Neural cell (in vitro differentiated cells): ENCODE results near the gene CCNY. TPM values are rescaled to one million over a fixed set of nuclear protein-coding genes. Genes with fewer than 3 reads are reported as not detected.

ENCODE experiments used
- H2AFZ ChIP-seq: fragments of 200-600, 300-800 bp; sonication (generic), shearing (Covaris generic); 2 replicates; pipeline ENCODE4 v1.6.0; 2014; ENCODE audit warnings: low read depth, mild to moderate bottlenecking, antibody characterized with exemption, low read length, moderate library complexity
- H3F3A ChIP-seq: fragments of 200-600 bp; shearing (Covaris generic); 2 replicates; pipeline ENCODE4 v1.6.1; 2016; ENCODE audit warnings: mild to moderate bottlenecking, moderate library complexity, mixed read lengths, antibody characterized with exemption, low read length; ENCODE audit not compliant: insufficient read depth, poor library complexity, severe bottlenecking
- H3K27ac ChIP-seq: fragments of 200-600, 300-800 bp; sonication (generic), shearing (Covaris generic); 2 replicates; pipeline ENCODE4 v1.5.1; 2014; ENCODE audit warnings: mild to moderate bottlenecking, low read length, moderate library complexity
- H3K27me3 ChIP-seq: fragments of 300-800, 200-600 bp; sonication (generic), shearing (Covaris generic); 2 replicates; pipeline ENCODE4 v1.6.0; 2014; ENCODE audit warnings: mild to moderate bottlenecking, low read depth, low read length, moderate library complexity; ENCODE audit not compliant: insufficient read depth
- H3K36me3 ChIP-seq: fragments of 300-800, 200-600 bp; sonication (generic), shearing (Covaris generic); 2 replicates; pipeline ENCODE4 v1.5.1; 2014; ENCODE audit warnings: mild to moderate bottlenecking, antibody characterized with exemption, low read length, moderate library complexity; ENCODE audit not compliant: insufficient read depth
- H3K4me2 ChIP-seq: fragments of 300-800, 200-600 bp; sonication (generic), shearing (Covaris generic); 2 replicates; pipeline ENCODE4 v1.6.0; 2014; ENCODE audit warnings: mild to moderate bottlenecking, low read length
- H3K4me3 ChIP-seq: fragments of 300-800, 200-600 bp; sonication (generic), shearing (Covaris generic); 2 replicates; pipeline ENCODE4 v1.5.1; 2014; ENCODE audit warnings: mild to moderate bottlenecking, low read length, moderate library complexity
- H3K79me2 ChIP-seq: fragments of 200-600 bp; shearing (Covaris generic); replicated peaks from 2 replicates; pipeline ENCODE4 v1.6.0; 2014; ENCODE audit warnings: mild to moderate bottlenecking, low read length, moderate library complexity; ENCODE audit not compliant: insufficient read depth
- H3K9ac ChIP-seq: fragments of 300-800, 200-600 bp; sonication (generic), shearing (Covaris generic); 2 replicates; pipeline ENCODE4 v1.6.1; 2016; ENCODE audit warnings: mild to moderate bottlenecking, low read length, mixed read lengths
- H3K9me2 ChIP-seq: fragments of 200-600 bp; shearing (Covaris generic); 2 replicates; pipeline ENCODE4 v1.6.1; 2016; ENCODE audit warnings: mild to moderate bottlenecking, low read length, mixed read lengths; ENCODE audit not compliant: insufficient read depth
- H3K9me3 ChIP-seq: fragments of 200-600, 300-800 bp; sonication (generic), shearing (Covaris generic); 2 replicates; pipeline ENCODE4 v1.6.1; 2016; ENCODE audit warnings: mild to moderate bottlenecking, mixed run types, low read length, moderate library complexity, mixed read lengths
- H4K20me1 ChIP-seq: fragments of 200-600 bp; shearing (Covaris generic); 2 replicates; pipeline ENCODE4 v1.6.1; 2016; ENCODE audit warnings: mild to moderate bottlenecking, mixed run types; ENCODE audit not compliant: insufficient read depth
- CTCF ChIP-seq: fragments of 450-650 bp; IDR thresholded peaks from 2 replicates; pipeline ENCODE4 v1.5.1; 2014; ENCODE audit warnings: antibody characterized with exemption, mild to moderate bottlenecking, moderate library complexity; ENCODE audit not compliant: poor library complexity, severe bottlenecking
- EP300 ChIP-seq: fragments of 450-650 bp; conservative IDR thresholded peaks from 2 replicates; pipeline ENCODE4 v1.6.1; 2014; ENCODE audit warnings: antibody characterized with exemption, mild to moderate bottlenecking, moderate library complexity; ENCODE audit not compliant: poor library complexity, severe bottlenecking
- EZH2 ChIP-seq: fragments of 200-600, 300-800 bp; shearing (Covaris generic), sonication (generic); IDR thresholded peaks from 2 replicates; pipeline ENCODE4 v1.6.1; 2014; ENCODE audit warnings: antibody characterized with exemption, low read length, borderline replicate concordance, mild to moderate bottlenecking; ENCODE audit not compliant: insufficient read depth, poor library complexity, severe bottlenecking
- MXI1 ChIP-seq: fragments of 450-650 bp; conservative IDR thresholded peaks from 2 replicates; pipeline ENCODE4 v1.6.1; 2014; ENCODE audit warnings: antibody characterized with exemption, mild to moderate bottlenecking; ENCODE audit not compliant: poor library complexity, severe bottlenecking
- POLR2AphosphoS5 ChIP-seq: IDR thresholded peaks from 2 replicates; pipeline ENCODE4 v1.6.1; 2012
- RAD21 ChIP-seq: fragments of 450-650 bp; conservative IDR thresholded peaks from 2 replicates; pipeline ENCODE4 v1.6.1; 2014; ENCODE audit warnings: antibody characterized with exemption, mild to moderate bottlenecking, moderate library complexity
- REST ChIP-seq: IDR thresholded peaks from 2 replicates; pipeline ENCODE4 v1.6.1; 2012; ENCODE audit warnings: borderline replicate concordance
- SMC3 ChIP-seq: fragments of 450-650 bp; conservative IDR thresholded peaks from 2 replicates; pipeline ENCODE4 v1.6.1; 2014; ENCODE audit warnings: antibody characterized with exemption, mild to moderate bottlenecking, moderate library complexity; ENCODE audit not compliant: poor library complexity
- TAF1 ChIP-seq: IDR thresholded peaks from 2 replicates; pipeline ENCODE4 v1.6.1; 2012; ENCODE audit warnings: low read depth
- polyA plus RNA-seq: library from polyadenylated mRNA; depleted of rRNA; stranded (reverse); fragments of >200 nt; gene quantifications from 2 replicates; pipeline ENCODE4 v1.2.3, GENCODE V29; 2014

Gene CCNY
- polyA plus RNA-seq, 1 donor from 2014 or later, result 36.4 TPM

- Histone ChIP-seq H2AFZ (no peak overlapping the region), H4K20me1 (no peaks in the 10 kb centered on the region), H3K27ac (no peak overlapping the region), H3K4me3 (no peak overlapping the region), H3K9me3 (no peaks in the 10 kb centered on the region), H3K4me2 (no peak overlapping the region), H3K36me3 (no peaks in the 10 kb centered on the region), H3K27me3 (no peaks in the 10 kb centered on the region), H3F3A (no peaks in the 10 kb centered on the region), H3K9ac (no peak overlapping the region), H3K79me2 (no peaks in the 10 kb centered on the region), H3K9me2 (no peaks in the 10 kb centered on the region)
- TF ChIP-seq SMC3 (no peak), TAF1 (no peak), EZH2 (no peak), CTCF (no peak), RAD21 (no peak), POLR2AphosphoS5 (no peak), EP300 (no peak), MXI1 (no peak), REST (no peak)
Measured at GRCh38 chr10:35552650-35553342, 216.5 kb downstream of the CCNY start.

- Histone ChIP-seq H2AFZ (no peak overlapping the region), H3K9me3 (no peaks in the 10 kb centered on the region), H3K36me3 (no peaks in the 10 kb centered on the region), H3K9me2 (no peaks in the 10 kb centered on the region), H3K79me2 (no peaks in the 10 kb centered on the region), H3K27ac (no peak overlapping the region), H3F3A (no peaks in the 10 kb centered on the region), H3K9ac (no peak overlapping the region), H4K20me1 (no peaks in the 10 kb centered on the region), H3K27me3 (no peaks in the 10 kb centered on the region), H3K4me2 (no peak overlapping the region), H3K4me3 (no peak overlapping the region)
- TF ChIP-seq TAF1 (no peak), SMC3 (no peak), REST (no peak), CTCF (no peak), RAD21 (no peak), EZH2 (no peak)
Measured at GRCh38 chr10:35554036-35554435, 217.7 kb downstream of the CCNY start.
